Prostate gland (tissue), 2 donors: Measurements from ENCODE around the gene MRPL9.

Experiments
- CTCF ChIP-seq, 4 experiments: fragments of 200-600 bp in 2 of 4; fragments of 450-650 bp in 2 of 4; sonication (generic) in 2 of 4; IDR thresholded peaks; 1 replicate in 3 of 4; 2 replicates in 1 of 4; pipeline ENCODE4 v1.5.1; 2016 to 2019; ENCODE audit warnings: antibody characterized with exemption in 4 of 4, mild to moderate bottlenecking in 2 of 4, moderate library complexity in 2 of 4
- POLR2A ChIP-seq: fragments of 450-650 bp; IDR thresholded peaks from one replicate; pipeline ENCODE4 v1.6.1; 2016; ENCODE audit warnings: antibody characterized with exemption, mild to moderate bottlenecking

DNA sequence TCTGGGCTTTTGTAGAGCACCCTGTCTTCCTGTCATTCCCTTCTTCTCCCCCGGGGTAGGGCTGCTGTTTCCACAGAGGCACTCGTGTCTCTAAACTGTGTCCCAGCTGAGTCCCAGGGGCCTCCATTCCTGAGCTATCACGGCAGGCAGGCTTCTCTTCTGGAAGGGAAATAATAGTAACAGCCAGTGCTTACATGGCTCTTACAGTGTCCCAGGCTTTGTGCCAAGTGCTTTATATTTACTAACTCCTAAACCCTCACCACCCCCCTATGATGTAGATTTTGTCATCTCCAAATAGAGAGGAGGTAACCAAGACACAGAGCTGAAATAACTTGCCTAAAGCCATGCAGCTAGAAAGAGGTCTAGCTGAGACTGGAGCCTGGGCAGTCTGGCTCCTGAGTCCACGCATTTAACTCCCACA, 45.3 kb downstream of the MRPL9 start:
- TF ChIP-seq CTCF (IDR thresholded peaks at IDR 0.05): no peak
- no peak for TF ChIP-seq POLR2A
